Stimulated activated CD4-positive, alpha-beta T cell treated with anti-CD3 and anti-CD28 coated beads, Interleukin-15, amount 100 ng/mL, for 1 hour (primary cell): Measurements from ENCODE around the gene DPRX.

Source experiments
- DNase-seq, 2 donors: peaks; one replicate each; pipeline ENCODE4 v3.0.0-alpha.2; 2020; ENCODE audit warnings: low read depth in 1 of 2, low spot score in 1 of 2

DPRX gene, protein sequence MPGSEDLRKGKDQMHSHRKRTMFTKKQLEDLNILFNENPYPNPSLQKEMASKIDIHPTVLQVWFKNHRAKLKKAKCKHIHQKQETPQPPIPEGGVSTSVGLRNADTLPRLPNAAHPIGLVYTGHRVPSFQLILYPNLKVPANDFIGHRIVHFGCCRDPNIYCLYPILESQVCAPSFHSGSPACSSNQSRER

DNA sequence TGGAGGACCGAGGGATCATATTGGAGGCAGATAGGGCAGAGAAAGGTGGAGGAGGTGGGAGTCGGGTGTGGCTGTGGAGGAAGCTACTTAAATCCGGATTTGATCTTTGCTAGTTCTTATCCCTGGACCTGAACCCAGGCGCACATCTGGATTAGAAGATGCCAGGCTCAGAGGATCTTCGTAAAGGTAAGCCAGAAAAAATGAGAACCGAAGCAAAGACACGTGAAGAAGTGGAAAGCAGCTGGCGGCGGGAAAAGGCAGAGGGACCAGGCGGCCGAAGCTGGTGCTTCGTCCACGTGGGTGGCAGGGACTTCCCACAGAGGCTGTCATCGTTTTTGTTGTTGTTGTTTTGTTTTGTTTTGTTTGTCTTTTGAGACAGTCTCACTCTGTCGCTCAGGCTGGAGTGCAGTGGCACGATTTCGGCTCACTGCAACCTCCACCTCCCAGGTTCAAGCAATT, at the start of gene DPRX:
Gene DPRX (plus strand): TSS at position 51 of the 459 bp plus-strand sequence. CDS start 108 bp downstream, at position 159.
- no peak for DNase-seq

DNA sequence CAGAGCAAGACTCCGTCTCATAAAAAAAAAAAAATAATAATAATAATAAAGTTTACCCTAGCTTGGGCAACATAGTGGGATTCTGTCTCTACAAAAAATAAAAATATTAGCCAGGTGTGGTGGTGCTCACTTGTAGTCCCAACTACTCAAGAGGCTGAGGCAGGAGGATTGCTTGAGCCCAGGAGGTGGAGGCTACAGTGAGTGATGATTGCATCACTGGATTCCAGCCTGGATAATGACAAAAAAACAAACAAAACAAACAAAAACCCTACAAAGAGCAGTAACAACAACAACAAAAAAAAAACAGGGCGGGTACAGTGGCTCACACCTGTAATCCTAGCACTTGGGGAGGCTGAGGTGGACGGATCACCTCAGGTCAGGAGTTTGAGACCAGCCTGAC, 48.6 kb upstream of the DPRX start:
- no peak for DNase-seq

DNA sequence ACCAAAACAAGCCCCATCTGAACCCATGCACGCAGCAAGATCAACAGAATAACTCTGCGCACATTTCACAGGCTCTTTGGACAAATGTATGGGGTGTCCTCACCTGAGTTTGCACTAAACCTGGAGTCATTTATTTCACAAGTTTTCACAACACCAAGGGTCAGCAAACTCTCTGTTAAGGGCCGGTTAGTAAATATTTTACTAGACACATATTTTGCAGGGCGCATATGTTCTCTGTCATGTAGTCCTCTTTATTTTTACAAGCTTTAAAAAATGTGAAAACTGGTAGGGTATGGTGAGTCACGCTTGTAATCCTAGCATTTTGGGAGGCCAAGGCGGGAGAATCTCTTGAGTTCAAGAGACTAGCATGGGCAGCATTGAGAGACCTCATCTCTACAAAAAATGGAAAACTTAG, 45.5 kb upstream of the DPRX start:
- no peak for DNase-seq

DNA sequence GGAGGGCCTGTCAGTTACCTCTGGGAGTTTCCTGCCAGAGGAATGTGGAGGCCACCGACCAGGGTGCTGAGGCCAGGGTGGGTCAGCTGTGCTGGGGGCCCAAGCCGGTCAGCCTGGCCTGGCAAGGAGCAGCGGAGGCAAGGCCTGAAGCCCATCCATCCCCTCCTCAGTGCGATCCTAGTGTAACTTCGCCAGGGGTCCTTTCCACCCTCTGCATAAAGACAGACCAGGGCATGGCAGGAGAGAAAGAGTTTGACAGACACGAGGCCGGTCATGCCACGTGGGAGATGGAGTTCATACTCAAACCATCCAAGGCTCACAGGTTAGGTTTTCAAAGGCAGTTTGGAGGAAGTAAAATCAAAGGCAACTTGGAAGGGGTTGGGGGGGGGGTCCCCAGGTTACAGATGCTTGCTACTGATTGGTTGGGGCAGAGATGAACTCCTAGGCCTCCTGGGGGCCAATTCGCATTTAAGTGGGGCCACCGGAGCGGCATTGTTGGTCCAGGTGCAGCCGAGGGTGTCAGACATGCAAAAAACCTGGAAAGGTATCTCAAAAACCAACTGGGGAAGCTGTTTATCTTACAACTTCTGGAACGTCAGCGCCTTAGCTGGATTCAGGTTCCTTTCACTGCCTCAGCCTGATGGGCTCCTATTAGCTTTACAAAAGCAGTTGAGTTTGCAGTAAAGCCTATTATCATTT, 36.8 kb upstream of the DPRX start:
- DNase-seq, result no peak

DNA sequence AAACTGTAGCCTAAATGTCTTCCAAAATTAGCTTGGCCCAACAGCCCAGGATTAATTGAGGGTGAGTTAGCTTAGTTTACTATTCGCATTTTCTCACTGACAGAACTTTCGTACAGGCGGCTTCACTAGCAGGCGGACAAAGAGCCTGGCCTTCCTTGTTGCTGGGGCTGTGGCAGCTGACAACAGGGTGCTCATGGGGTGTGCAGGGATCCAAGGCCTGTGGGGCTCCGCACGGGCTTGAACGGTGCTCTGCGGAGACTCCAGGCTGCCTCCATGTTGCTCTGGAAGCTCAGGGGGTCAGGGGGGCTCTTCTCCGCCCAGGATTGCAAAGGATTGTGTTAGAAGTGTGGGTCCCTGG, 36.3 kb upstream of the DPRX start:
- no peak for DNase-seq

DNA sequence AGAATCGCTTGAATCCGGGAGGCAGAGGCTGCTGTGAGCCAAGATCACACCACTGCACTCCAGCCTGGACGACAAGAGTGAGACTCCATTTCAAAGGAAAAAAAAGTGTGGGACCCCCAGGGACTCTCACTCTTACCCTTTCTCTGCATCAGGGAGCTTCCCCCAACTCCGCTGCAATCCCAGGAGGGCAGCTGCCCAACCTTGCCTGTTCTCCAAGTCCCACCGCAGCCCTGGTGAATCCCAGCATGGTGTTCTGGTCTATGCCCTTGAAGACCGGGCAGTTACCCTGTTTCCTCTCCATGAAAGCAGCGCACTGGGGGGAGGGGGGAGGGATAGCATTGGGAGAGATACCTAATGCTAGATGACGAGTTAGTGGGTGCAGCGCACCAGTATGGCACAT, 35.7 kb upstream of the DPRX start:
- DNase-seq, result no peak

DNA sequence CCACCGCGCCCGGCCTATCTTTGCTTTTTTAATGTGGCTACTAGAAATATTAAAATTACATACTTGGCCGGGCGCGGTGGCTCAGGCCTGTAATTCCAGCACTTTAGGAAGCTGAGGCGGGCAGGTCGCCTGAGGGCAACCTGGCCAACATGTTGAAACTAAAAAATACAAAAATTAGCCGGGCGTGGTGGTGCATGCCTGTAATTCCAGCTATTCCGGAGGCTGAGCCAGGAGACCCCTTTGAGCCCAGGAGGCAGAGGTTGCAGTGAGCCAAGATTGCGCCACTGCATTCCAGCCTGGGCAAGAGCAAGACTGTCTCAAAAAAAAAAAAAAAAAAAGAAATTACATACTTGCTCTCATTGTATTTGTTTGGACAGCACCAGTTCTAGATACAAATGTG, 34.8 kb upstream of the DPRX start:
- no peak for DNase-seq

DNA sequence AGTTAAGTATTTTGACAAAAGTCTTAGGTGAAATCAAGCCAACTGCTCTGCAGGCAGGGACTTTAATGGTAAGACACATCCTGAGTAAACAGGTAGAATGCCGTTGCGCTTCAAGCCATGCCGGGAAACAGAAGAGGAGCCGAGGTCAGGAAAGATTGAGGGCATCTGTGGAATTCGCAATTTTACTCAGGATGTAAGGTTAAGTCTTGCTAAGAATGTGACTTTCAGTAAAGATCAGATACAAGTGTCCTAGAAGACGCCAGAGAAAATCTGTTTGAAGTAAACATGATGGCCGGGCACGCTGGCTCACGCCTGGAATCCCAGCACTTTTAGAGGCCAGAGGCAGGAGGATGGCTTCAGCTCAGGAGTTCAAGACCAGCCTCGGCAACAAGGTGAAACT, 33.4 kb upstream of the DPRX start:
- no peak for DNase-seq

DNA sequence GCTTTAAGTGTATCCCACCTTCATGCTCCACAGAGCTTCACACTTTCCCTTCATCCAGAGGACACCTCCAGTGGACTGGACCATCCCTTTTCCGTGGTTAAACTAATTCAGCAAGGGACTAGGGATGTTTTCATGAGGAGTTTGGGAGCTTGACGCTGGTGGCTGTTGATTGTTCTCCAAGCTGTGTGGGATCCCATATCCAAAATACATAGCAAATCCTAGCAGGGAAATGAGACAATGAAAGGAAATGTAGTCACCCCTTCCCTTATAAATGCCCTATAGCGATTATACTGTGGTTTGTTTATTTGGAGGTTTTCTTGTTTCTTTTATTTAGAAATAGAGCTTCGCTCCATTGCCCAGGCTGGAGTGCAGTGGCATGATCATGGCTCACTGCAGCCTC, 31.6 kb upstream of the DPRX start:
- no peak for DNase-seq

DNA sequence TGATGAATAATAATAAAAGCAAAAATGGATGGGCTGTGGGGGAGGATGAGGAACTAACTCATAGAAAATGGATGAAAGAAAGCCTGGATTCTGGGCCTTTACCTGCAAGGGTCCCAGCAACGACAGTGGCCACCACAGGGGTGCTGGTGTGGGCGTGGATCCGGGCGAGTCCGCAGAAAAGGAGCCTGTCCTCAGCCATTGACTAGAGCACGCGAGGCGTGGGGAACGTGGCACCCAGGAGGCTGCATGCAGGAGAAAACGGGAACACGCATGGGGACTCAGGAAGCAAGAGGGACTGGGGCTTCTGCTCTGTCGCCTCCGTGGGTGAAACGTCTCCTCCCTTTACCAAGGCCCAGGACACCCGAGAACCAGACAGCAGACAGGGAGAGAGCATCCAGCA, 25.8 kb upstream of the DPRX start:
- no peak for DNase-seq

DNA sequence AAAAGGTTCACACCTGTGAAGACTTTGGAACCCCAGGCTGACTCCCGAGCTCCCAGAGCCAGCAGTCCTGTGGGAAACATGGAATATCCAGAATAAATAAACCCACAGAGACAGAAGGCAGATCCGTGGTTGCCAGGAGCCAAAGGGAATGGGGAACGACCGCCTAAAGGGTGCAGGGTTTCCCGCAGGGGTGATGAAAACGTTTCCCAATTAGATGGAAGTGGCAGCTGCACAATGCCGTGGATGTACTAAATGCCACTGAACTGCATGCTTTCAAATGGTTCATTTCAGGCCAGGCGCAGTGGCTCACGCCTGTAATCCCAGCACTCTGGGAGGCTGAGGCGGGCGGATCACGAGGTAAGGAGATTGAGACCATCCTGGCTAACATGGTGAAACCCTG, 23.4 kb upstream of the DPRX start:
- no peak for DNase-seq

DNA sequence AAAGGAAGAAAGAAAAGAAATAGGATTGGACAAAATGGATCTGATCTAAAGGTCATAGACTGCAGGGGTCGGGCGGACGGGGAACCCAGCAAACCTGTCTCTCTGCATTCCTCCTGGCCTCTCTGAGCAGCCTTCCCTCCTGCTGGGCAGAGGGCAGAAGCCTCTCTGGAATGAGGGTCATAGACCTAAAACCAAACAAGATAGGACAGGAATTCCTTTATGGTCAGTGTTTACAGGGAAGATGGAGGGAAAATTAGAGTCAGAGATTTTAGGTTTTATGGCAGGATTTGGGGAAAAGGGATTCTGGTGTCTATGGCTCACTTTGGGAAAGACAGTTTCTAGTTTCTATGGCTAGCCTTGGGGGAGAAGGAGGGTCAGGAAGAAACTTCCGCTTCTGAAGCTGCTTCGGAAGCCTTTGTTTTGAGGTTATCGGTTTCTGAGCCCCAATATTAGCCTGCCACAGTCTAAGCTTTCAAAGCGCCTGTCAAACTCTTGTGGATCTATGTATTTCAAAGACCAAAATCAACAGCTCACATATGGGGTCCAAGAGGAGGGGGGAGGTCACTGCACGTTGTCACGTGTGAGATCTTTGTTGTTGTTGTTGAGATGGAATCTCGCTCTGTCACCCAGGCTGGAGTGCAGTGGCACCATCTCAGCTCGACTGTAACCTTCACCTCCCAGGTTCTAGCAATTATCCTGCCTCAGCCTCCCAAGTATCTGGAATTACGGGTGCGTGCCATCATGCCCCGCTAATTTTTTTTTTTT, 18.9 kb upstream of the DPRX start:
- DNase-seq, result no peak

DNA sequence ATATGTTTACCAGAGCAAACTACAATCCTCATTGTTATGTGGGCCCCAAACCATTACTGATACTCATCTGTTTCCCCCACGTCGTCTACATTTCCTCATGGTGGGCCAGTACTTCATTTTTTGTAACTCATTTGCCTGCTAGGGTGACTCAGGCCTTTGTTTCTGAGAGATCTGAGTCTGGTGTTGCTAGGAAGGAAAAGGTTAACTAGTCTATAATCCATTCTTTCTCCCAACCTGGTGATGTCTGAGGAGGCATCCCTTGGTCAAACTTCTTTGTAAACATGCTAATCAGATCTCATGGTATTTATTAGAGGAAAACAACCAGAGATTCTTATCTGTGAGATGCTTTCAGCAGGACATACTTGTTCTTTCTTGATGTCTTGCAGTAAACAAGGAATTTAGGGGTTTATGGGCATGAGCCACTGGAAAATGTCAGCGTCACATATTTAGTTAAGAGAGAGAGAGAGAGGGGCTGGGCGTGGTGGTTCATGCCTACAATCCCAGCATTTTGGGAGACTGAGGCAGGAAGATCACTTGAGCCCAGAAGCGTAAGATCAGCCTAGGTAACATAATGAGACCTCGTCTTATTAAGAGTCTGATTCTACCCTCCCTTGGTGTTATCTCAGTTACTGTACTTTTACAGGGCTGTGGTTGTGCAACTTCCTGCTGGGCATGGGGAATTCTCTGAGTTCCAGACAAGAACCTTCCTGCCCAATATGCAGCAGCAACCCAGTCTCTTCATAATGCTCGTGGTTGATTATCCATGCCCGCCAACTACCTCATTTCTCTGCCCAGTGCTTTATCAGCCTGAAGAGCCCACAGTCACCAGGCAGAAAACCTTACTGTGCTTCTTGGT, 9.7 kb upstream of the DPRX start:
- DNase-seq, result no peak

DNA sequence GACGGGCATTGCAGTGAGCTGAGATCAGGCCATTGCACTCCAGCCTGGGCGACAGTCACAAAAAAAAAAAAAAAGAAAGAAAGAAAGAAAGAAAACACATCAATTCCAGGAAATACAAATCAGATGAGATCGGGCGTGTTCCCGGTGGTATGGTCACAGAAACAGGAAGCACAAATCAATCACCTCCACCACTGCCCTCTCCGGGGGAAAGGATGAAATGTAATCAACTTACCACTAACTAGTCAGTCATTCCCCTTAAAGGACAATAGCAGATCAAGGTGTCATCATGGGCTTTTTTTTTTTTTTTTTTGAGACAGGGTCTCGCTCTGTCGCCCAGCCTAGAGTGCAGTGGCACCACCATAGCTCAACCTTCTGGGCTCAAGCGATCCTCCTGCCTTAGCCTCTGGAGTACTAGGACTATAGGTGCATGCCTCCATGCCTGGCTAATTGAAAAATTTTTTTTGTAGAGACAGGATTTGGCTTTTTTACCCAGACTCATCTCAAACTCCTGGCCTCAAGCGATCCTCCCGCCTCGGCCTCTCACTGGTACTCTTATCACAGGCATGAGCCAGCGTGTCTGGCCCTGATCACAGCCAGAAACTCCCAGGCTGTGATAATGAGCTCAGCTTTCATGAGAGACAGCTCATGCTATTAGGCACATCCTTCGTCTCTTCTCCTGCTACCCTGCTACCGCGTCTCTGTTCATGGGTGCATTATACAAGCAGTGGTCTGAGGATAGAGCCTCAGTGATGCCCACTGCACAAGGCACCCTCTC, 6.8 kb upstream of the DPRX start:
- DNase-seq, result no peak

DNA sequence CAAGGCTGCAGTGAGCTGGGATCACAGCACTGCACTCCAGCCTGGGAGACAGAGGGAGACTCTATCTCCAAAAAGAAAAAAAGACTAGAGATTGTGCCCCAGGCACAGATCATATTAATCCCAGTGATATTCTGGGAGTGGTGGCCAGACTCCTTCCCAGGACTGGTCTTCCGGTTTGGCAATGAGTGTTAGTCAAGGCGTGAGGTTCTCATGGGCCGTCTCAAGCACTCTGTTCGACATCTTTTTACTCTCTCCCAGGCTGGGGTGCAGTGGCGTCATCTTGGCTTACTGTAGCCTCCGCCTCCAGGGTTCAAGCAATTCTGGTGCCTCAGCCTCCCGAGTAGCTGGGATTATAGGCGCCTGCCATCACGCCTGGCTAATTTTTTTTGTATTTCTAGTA, 5.3 kb upstream of the DPRX start:
- DNase-seq, result no peak

DNA sequence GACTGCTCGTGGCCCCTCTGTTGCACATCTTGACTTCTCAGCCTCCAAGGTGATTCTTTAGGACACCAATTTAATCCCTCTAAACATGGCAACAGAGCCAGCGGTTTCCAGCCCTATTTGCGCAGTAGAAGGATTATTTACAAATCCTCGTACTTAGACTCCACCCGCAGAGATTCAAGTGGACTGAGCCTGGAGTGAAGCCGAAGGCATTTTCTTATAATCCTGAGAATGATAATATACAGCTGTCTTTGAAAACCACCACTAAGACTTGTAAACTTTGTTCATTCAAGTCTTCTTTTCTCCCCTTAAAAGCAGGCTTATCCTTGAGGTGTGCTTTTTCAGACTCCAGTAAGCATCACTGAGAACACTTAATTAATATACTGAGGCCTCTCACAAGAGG, 4.8 kb upstream of the DPRX start:
- DNase-seq, result no peak

DNA sequence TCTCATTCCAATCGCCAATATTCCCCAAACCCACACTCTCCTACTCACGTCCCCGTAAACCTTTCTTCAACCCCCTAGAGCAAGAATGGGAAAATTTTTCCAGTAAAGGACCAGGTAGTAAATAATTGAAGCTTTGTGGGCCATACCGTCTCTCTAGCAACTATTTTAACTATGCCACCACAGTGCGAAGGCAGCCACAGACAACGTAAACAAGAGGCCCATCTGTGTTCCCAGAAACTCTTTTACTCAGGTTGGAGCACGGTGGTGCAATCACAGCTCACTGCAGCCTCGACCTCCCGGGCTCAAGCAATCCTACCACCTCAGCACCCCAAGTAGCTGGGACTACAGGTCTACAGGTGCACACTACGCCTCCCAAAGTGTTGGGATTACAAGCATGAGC, 3.0 kb downstream of the DPRX start:
- no peak for DNase-seq

DNA sequence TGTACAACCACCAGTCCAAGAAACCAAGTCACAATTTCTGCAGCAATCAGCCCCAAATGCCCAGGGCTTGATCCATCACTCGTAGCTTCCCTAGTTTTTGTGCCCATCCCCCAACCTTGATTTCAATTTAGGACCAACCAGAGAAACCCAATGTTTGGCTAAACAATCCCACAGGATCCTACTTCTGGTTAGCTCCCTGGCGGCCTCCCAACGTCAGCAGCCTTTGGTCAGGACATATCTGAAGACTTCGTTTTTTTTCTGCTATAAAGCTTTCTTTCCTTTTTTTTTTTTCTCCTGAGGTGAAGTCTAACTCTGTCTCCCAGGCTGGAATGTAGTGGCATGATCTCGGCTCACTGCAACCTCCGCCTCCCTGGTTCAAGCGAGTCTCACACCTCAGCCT, 7.7 kb downstream of the DPRX start:
- DNase-seq, result no peak

DNA sequence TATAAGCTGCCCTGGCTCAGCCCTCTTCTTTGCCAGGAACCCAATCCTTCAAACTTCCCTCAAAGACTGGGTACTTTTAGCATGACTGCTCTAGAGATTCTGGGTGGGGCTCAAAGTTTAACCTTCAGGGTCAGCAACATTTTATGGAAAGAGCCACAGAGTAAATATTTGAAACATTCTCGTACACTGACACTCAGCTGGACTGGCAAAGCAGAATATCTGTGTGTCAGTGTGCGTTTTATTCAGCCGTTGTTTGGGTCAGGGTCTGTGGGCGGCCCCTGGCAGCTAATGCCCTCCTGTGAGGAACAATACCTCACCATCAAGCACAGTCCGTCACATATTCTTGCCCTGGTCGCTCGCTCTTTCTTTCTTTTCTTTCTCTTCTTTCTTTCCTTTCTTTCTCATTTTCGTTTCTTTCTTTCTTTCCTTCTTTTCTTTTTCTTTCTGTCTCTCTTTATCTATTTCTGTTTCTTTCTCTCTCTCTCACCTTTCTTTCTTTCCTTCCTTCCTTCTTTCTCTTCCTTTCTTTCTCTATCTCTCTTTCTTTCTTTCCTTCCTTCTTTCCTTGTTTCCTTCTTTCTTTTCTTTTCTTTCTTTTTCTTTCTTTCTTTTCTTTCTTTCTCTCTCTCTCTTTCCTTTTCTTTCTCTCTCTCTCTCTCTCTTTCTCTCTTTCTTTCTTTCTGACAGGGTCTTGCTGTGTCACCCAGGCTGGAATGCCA, 10.7 kb downstream of the DPRX start:
- no peak for DNase-seq
